GM12878 (cell line): ENCODE data around the gene NRDE2. TPM values are rescaled to one million over a fixed set of nuclear protein-coding genes. Genes with fewer than 3 reads are reported as not detected.

Source experiments
- ATAC-seq: fragments of 200-7000 bp; cut with Tn5 transposase; 3 replicates; pipeline ENCODE4 v1.9.1; 2020; ENCODE audit warnings: mild to moderate bottlenecking, moderate library complexity
- BruUV-seq: library from RNA; stranded (reverse); fragments of 400-500 nt; replicated peaks from 2 replicates; lab custom pipeline; 2021; lab: Mats Ljungman, UMichigan
- CTCF ChIA-PET: fragments of 300-600 bp; sonication (Branson Sonifier 250); formaldehyde crosslinking; extraction: SDS; loops from one replicate; lab custom pipeline; 2021; ENCODE audit warnings: inconsistent platforms; lab: Yijun Ruan, JAX
- POLR2A ChIA-PET: fragments of 350-600 bp; formaldehyde crosslinking; extraction: SDS; loops from one replicate; lab custom pipeline; 2021; ENCODE audit warnings: inconsistent platforms; lab: Charles Lee
- RAD21 ChIA-PET: fragments of 300-600 bp; sonication (Branson Sonifier 250); formaldehyde crosslinking; loops from one replicate; lab custom pipeline; 2023; ENCODE audit warnings: antibody characterized with exemption; ENCODE audit not compliant: unreplicated experiment; lab: Charles Lee
- SMC1A ChIA-PET: fragments of 300-600 bp; sonication (Branson Sonifier 250); formaldehyde crosslinking; loops from one replicate; lab custom pipeline; 2023; ENCODE audit not compliant: unreplicated experiment, uncharacterized antibody; lab: Charles Lee
- DNase-seq: peaks from one replicate; pipeline ENCODE4 v3.0.0-alpha.2; 2011; ENCODE audit warnings: low read depth, low spot score
- FAIRE-seq: peaks from 3 replicates; lab custom pipeline; 2011; peaks lifted over from hg19 to GRCh38; lab: Jason Lieb, UNC
- H2AFZ ChIP-seq: 2 replicates; pipeline ENCODE4 v1.6.0; 2011; ENCODE audit warnings: low read depth, low read length, control low read depth; ENCODE audit not compliant: control insufficient read depth
- H3K27ac ChIP-seq: 2 replicates; pipeline ENCODE4 v1.5.1; 2011; ENCODE audit warnings: control low read depth; ENCODE audit not compliant: control insufficient read depth, insufficient read depth
- H3K27me3 ChIP-seq, 2 experiments: replicated peaks in 1 of 2; 2 replicates each; pipeline versions ENCODE4 v1.6.0 to v1.6.1; 2011; ENCODE audit warnings: low read length in 1 of 2; ENCODE audit not compliant: control insufficient read depth in 2 of 2, insufficient read depth in 2 of 2
- H3K36me3 ChIP-seq, 2 experiments: 2 replicates each; pipeline ENCODE4 v1.5.1; 2011; ENCODE audit warnings: low read length in 1 of 2; ENCODE audit not compliant: control insufficient read depth in 2 of 2, insufficient read depth in 2 of 2
- H3K4me1 ChIP-seq: 2 replicates; pipeline ENCODE4 v1.6.1; 2011; ENCODE audit warnings: mild to moderate bottlenecking, low read length, moderate library complexity, mixed read lengths; ENCODE audit not compliant: control insufficient read depth, insufficient read depth
- H3K4me2 ChIP-seq: 2 replicates; pipeline ENCODE4 v1.6.0; 2011; ENCODE audit warnings: control low read depth; ENCODE audit not compliant: control insufficient read depth, insufficient read depth
- H3K4me3 ChIP-seq: fragments of 200-600 bp; sonication (generic); 2 replicates; pipeline ENCODE4 v1.5.1; 2016
- H3K79me2 ChIP-seq: 2 replicates; pipeline ENCODE4 v1.6.0; 2011; ENCODE audit warnings: low read length; ENCODE audit not compliant: control insufficient read depth, insufficient read depth
- H3K9ac ChIP-seq: 2 replicates; pipeline ENCODE4 v1.8.0; 2011; ENCODE audit warnings: low read length, control low read depth, mixed read lengths; ENCODE audit not compliant: control insufficient read depth, insufficient read depth
- H3K9me3 ChIP-seq: replicated peaks from 3 replicates; pipeline ENCODE4 v1.5.1; 2011; ENCODE audit warnings: mild to moderate bottlenecking, low read length; ENCODE audit not compliant: control insufficient read depth, insufficient read depth
- H4K20me1 ChIP-seq: 2 replicates; pipeline ENCODE4 v1.6.0; 2011; ENCODE audit not compliant: control insufficient read depth, insufficient read depth
- ATF7 ChIP-seq: fragments of 450-650 bp; IDR thresholded peaks from 2 replicates; pipeline ENCODE4 v1.6.1; 2016; ENCODE audit warnings: low read depth, mild to moderate bottlenecking
- BCLAF1 ChIP-seq: fragments of 450-650 bp; IDR thresholded peaks from 2 replicates; pipeline ENCODE4 v1.6.1; 2017; ENCODE audit warnings: antibody characterized with exemption, mild to moderate bottlenecking, moderate library complexity
- CBX5 ChIP-seq: sonication (generic); IDR thresholded peaks from 2 replicates; pipeline ENCODE4 v1.6.1; 2016; ENCODE audit warnings: low read depth, moderate library complexity, mild to moderate bottlenecking, inconsistent platforms
- NBN ChIP-seq: fragments of 450-650 bp; IDR thresholded peaks from 2 replicates; pipeline ENCODE4 v1.6.1; 2016
- NR2F1 ChIP-seq: fragments of 450-650 bp; conservative IDR thresholded peaks from 2 replicates; pipeline ENCODE4 v1.6.1; 2017; ENCODE audit warnings: mild to moderate bottlenecking
- RAD21 ChIP-seq: IDR thresholded peaks from 2 replicates; pipeline ENCODE4 v1.6.1; 2011; ENCODE audit warnings: mild to moderate bottlenecking, low read depth, low read length, moderate library complexity; ENCODE audit not compliant: insufficient read depth
- RAD51 ChIP-seq: fragments of 450-650 bp; IDR thresholded peaks from 2 replicates; pipeline ENCODE4 v1.6.1; 2016; ENCODE audit warnings: moderate library complexity, mild to moderate bottlenecking, inconsistent platforms
- RELA ChIP-seq: fragments of 450-650 bp; IDR thresholded peaks from 2 replicates; pipeline ENCODE4 v1.8.0; 2014; ENCODE audit warnings: borderline replicate concordance; ENCODE audit not compliant: partially characterized antibody
- SIX5 ChIP-seq: IDR thresholded peaks from 2 replicates; pipeline ENCODE4 v1.6.1; 2011; ENCODE audit warnings: mild to moderate bottlenecking, low read depth, low read length, moderate library complexity; ENCODE audit not compliant: severe bottlenecking
- USF1 ChIP-seq: IDR thresholded peaks from 2 replicates; pipeline ENCODE4 v1.6.1; 2011; ENCODE audit warnings: borderline replicate concordance, low read depth, mild to moderate bottlenecking, moderate library complexity, mixed read lengths, low read length; ENCODE audit not compliant: insufficient read depth; ENCODE audit errors: extremely low read length
- WGBS: methylation state at CpG from one replicate; pipeline ENCODE4 v1.1.6; 2016; ENCODE audit warnings: low lambda C conversion rate; ENCODE audit not compliant: insufficient replicate concordance, insufficient coverage; ENCODE audit errors: missing lambda C conversion rate; 5-methylcytosine and 5-hydroxymethylcytosine counted together
- in situ Hi-C: fragments of 300-500 bp; cut with MboI; formaldehyde crosslinking; loops from 9 replicates; pipeline ENCODE4 v1.14.3; 2018; ENCODE audit warnings: mixed read lengths
- intact Hi-C: fragments of 100-400 bp; cut with micrococcal nuclease; formaldehyde crosslinking; loops from one replicate; pipeline ENCODE4 v1.14.2; 2022; ENCODE audit not compliant: unreplicated experiment
- polyA plus RNA-seq, 11 experiments: library from polyadenylated mRNA; depleted of rRNA in 4 of 11; unstranded in 6 of 11; stranded (reverse) in 5 of 11; fragments of >200 nt; fragmentation: Nextera tagmentation in 4 of 11; fragmentation: Illumina TruSeq in 1 of 11; extraction: Ambion mirVana in 4 of 11; extraction: Trizol in 1 of 11; gene quantifications; 1 replicate in 1 of 11; 2 replicates in 10 of 11; pipeline versions ENCODE4 v1.2.1 to v1.2.3, GENCODE V29; 2011 to 2016; ENCODE audit warnings: inconsistent platforms in 2 of 11, missing spikeins in 2 of 11, low read depth in 1 of 11
- total RNA-seq, 4 experiments: library from RNA; depleted of rRNA in 3 of 4; stranded (reverse); fragments of >200 nt in 3 of 4; fragmentation: Illumina TruSeq in 1 of 4; extraction: Trizol in 1 of 4; gene quantifications; 2 replicates each; pipeline versions ENCODE4 v1.2.1 to v1.2.3, GENCODE V29; 2013 to 2021

Gene NRDE2
- total and polyA plus RNA-seq, 10 of the 15 experiments (the other 5 are each of a cell fraction or from before 2014, with no cell fraction given), result 8.3 to 21.0 (median 13.8) TPM

- no peaks in the 10 kb centered on the region; the same call in 2 of the 3 replicates for H3K9me3 ChIP-seq
- H4K20me1 ChIP-seq, result no peaks in the 10 kb centered on the region
- SMC1A ChIA-PET, result interaction anchor here (1.0 kb wide), 1 partner anchor 13 kb away, joined by 3 read pairs; no protein-coding TSS in a partner anchor
- no peaks in the 10 kb centered on the region for H3K27me3 ChIP-seq
- FAIRE-seq (no peak), DNase-seq (no peak), ATAC-seq (no peak)
- no peak overlapping the region for H2AFZ ChIP-seq
- POLR2A ChIA-PET, result no interaction called here
- no peak for TF ChIP-seq CBX5
- no peak for TF ChIP-seq ATF7
- TF ChIP-seq BCLAF1, result no peak
- no peak for TF ChIP-seq RELA
- TF ChIP-seq NR2F1, result no peak
- TF ChIP-seq NBN, result no peak
- no peak for TF ChIP-seq USF1
- TF ChIP-seq RAD51, result no peak
- no peak for TF ChIP-seq SIX5
- no peak for TF ChIP-seq RAD21
- CTCF ChIA-PET, result no interaction called here
- intact Hi-C loops (no loop called here), in situ Hi-C loops (no loop called here)
- no peak overlapping the region for H3K9ac ChIP-seq
- H3K79me2 ChIP-seq, result peaks cover under 1% of the 10 kb centered on the region
- H3K27ac ChIP-seq, result no peak overlapping the region
- 35% methylated on average over 3 of the region's 3 CpGs for WGBS
- H3K4me2 ChIP-seq, result no peak overlapping the region
- no TSS peak for BruUV-seq
- H3K4me1 ChIP-seq, result no peaks in the 10 kb centered on the region
- RAD21 ChIA-PET, result no interaction called here
- H3K36me3 ChIP-seq, result no peaks in the 10 kb centered on the region
- no peak overlapping the region for H3K4me3 ChIP-seq
Observed at GRCh38 chr14:90336401-90336800, 4.7 kb upstream of the NRDE2 start.
